HepG2 (cell line): Measurements from ENCODE around the gene SLC25A28. TPM values are rescaled to one million over a fixed set of nuclear protein-coding genes. Genes with fewer than 3 reads are reported as not detected.

Source experiments
- ATAC-seq: fragments of 200-7000 bp; cut with Tn5 transposase; 3 replicates; pipeline ENCODE4 v1.9.1; 2020; ENCODE audit warnings: mild to moderate bottlenecking, moderate library complexity
- BruUV-seq: library from RNA; stranded (reverse); fragments of 400-500 nt; replicated peaks from 2 replicates; lab custom pipeline; 2021; lab: Mats Ljungman, UMichigan
- CTCF ChIA-PET: fragments of 300-600 bp; formaldehyde crosslinking; extraction: SDS; loops from one replicate; lab custom pipeline; 2021; ENCODE audit warnings: low total read pairs, inconsistent platforms, low intra/inter-chr PET ratio; lab: Yijun Ruan, JAX
- POLR2A ChIA-PET: fragments of 350-600 bp; sonication (Branson Sonifier 250); formaldehyde crosslinking; loops from one replicate; lab custom pipeline; 2020; ENCODE audit warnings: antibody characterized with exemption, inconsistent platforms; lab: Yijun Ruan, JAX
- DNase-seq: peaks from one replicate; pipeline ENCODE4 v3.0.0-alpha.2; 2015; ENCODE audit warnings: low spot score
- FAIRE-seq: peaks from 3 replicates; lab custom pipeline; 2011; peaks lifted over from hg19 to GRCh38; lab: Jason Lieb, UNC
- H2AFZ ChIP-seq: one replicate; pipeline ENCODE4 v1.6.1; 2011; ENCODE audit warnings: low read length, inconsistent platforms
- H3K27ac ChIP-seq: fragments of 300-600 bp; 3 replicates; pipeline ENCODE4 v1.8.0; 2011; ENCODE audit warnings: mixed run types, mild to moderate bottlenecking, mixed read lengths, low read length, inconsistent platforms; ENCODE audit not compliant: insufficient read depth; ENCODE audit errors: extremely low read length
- H3K27me3 ChIP-seq, 2 experiments: fragments of 200-600 bp in 1 of 2; 2 replicates in 1 of 2; 3 replicates in 1 of 2; pipeline versions ENCODE4 v1.6.0 to v1.8.0; 2011; ENCODE audit warnings: low read length in 2 of 2, mild to moderate bottlenecking in 2 of 2, moderate library complexity in 2 of 2, inconsistent platforms in 1 of 2; ENCODE audit not compliant: insufficient read depth in 2 of 2, control insufficient read depth in 1 of 2
- H3K36me3 ChIP-seq, 2 experiments: fragments of 200-600 bp in 1 of 2; replicated peaks in 1 of 2; 2 replicates in 1 of 2; 3 replicates in 1 of 2; pipeline versions ENCODE4 v1.5.1 to v1.8.0; 2011; ENCODE audit warnings: low read length in 2 of 2, inconsistent platforms in 1 of 2; ENCODE audit not compliant: insufficient read depth in 2 of 2, control insufficient read depth in 1 of 2
- H3K4me1 ChIP-seq: 2 replicates; pipeline ENCODE4 v1.5.1; 2012; ENCODE audit warnings: low read length, inconsistent platforms; ENCODE audit not compliant: insufficient read depth
- H3K4me2 ChIP-seq: 2 replicates; pipeline ENCODE4 v1.6.0; 2011; ENCODE audit warnings: low read depth, low read length, inconsistent platforms
- H3K4me3 ChIP-seq, 3 experiments: fragments of 200-600 bp in 1 of 3; sonication (generic), shearing (Covaris generic) in 1 of 3; replicated peaks in 1 of 3; 2 replicates each; pipeline ENCODE4 v1.5.1; 2011 to 2016; ENCODE audit warnings: low read length in 3 of 3, inconsistent platforms in 2 of 3, low read depth in 2 of 3, mild to moderate bottlenecking in 2 of 3, control low read depth in 1 of 3, mixed read lengths in 1 of 3; ENCODE audit not compliant: insufficient read depth in 1 of 3
- H3K79me2 ChIP-seq: one replicate; pipeline ENCODE4 v1.6.1; 2011; ENCODE audit warnings: low read length, inconsistent platforms; ENCODE audit not compliant: insufficient read depth
- H3K9ac ChIP-seq: 2 replicates; pipeline ENCODE4 v1.6.0; 2011; ENCODE audit warnings: mild to moderate bottlenecking, low read depth, low read length, inconsistent platforms; ENCODE audit not compliant: insufficient read depth
- H3K9me3 ChIP-seq: 2 replicates; pipeline ENCODE4 v1.5.1; 2012; ENCODE audit warnings: mild to moderate bottlenecking, low read length
- H4K20me1 ChIP-seq: 2 replicates; pipeline ENCODE4 v1.6.0; 2011; ENCODE audit warnings: inconsistent platforms, mild to moderate bottlenecking, low read length, moderate library complexity; ENCODE audit not compliant: insufficient read depth
- HCFC1 ChIP-seq: fragments of 150-350 bp; IDR thresholded peaks from 2 replicates; pipeline ENCODE4 v1.6.1; 2014; ENCODE audit warnings: low read depth, low read length
- SSRP1 ChIP-seq: IDR thresholded peaks from 2 replicates; pipeline ENCODE4 v1.6.1; 2016; ENCODE audit warnings: control low read depth
- ZBTB40 ChIP-seq, 2 experiments: fragments of 450-650 bp in 1 of 2; sonication (generic) in 1 of 2; formaldehyde crosslinking in 1 of 2; IDR thresholded peaks; 2 replicates each; pipeline versions ENCODE4 v1.6.1 to v1.8.0; 2016 to 2022; ENCODE audit warnings: antibody characterized with exemption in 1 of 2, mild to moderate bottlenecking in 1 of 2, missing genetic modification reagents in 1 of 2
- ZNF160 ChIP-seq: sonication (generic); formaldehyde crosslinking; IDR thresholded peaks from 2 replicates; pipeline ENCODE4 v1.8.0; 2022; ENCODE audit warnings: mild to moderate bottlenecking, inconsistent platforms, missing genetic modification reagents
- ZNF33B ChIP-seq: sonication (generic); formaldehyde crosslinking; IDR thresholded peaks from 2 replicates; pipeline ENCODE4 v1.5.1; 2020; ENCODE audit warnings: mild to moderate bottlenecking, missing genetic modification reagents
- WGBS: methylation state at CpG from one replicate; pipeline ENCODE4 v1.1.6; 2017; ENCODE audit warnings: low lambda C conversion rate; 5-methylcytosine and 5-hydroxymethylcytosine counted together
- in situ Hi-C: cut with HindIII; loops from 2 replicates; pipeline ENCODE4 v1.10.0; 2017; ENCODE audit warnings: low pct_unique_long_range_greater_than_20kb; ENCODE audit not compliant: extremely low pct_ligation_motif_present
- intact Hi-C: fragments of 100-400 bp; cut with micrococcal nuclease; formaldehyde crosslinking; loops from one replicate; pipeline ENCODE4 v1.10.0; 2022; ENCODE audit not compliant: unreplicated experiment
- polyA plus RNA-seq, 8 experiments: library from polyadenylated mRNA; depleted of rRNA in 3 of 8; stranded (reverse) in 7 of 8; unstranded in 1 of 8; fragments of >200 nt; fragmentation: Illumina TruSeq in 4 of 8; extraction: Trizol in 4 of 8; gene quantifications; 2 replicates each; pipeline versions ENCODE4 v1.2.1 to v1.2.3, GENCODE V29; 2011 to 2016; ENCODE audit warnings: low read depth in 4 of 8, missing spikeins in 1 of 8, mixed read lengths in 1 of 8; ENCODE audit not compliant: insufficient read depth in 1 of 8
- total RNA-seq, 5 experiments: library from RNA; depleted of rRNA; stranded (reverse); fragments of >200 nt; fragmentation: Illumina TruSeq; extraction: Trizol; gene quantifications; 2 replicates each; pipeline ENCODE4 v1.2.3, GENCODE V29; 2016; ENCODE audit warnings: low read depth in 1 of 5

The SLC25A28 gene
- total and polyA plus RNA-seq, 2 of the 13 experiments (the other 11 are each of a cell fraction or from before 2014, with no cell fraction given) = 15.2 to 41.0 TPM

GRCh38 chr10:99573790-99574189 lies 46.4 kb downstream of the SLC25A28 start (continued):
- TF ChIP-seq ZNF33B (CRISPR knock-in tag) (no peak), SSRP1 (CRISPR knock-in tag) (no peak), HCFC1 (no peak)
- TF ChIP-seq, all 625 proteins: peak for 0

- ChIA-PET POLR2A (no interaction called here), CTCF (no interaction called here)
- DNase-seq (no peak), FAIRE-seq (no peak), ATAC-seq (no peak)
- intact Hi-C loops = no loop called here
- H2AFZ ChIP-seq = no peak overlapping the region
- H4K20me1 ChIP-seq = no peaks in the 10 kb centered on the region
- no peaks in the 10 kb centered on the region for H3K9me3 ChIP-seq
- no peaks in the 10 kb centered on the region for H3K4me1 ChIP-seq
- BruUV-seq = no TSS peak
- no peaks in the 10 kb centered on the region for H3K36me3 ChIP-seq
- 4% methylated on average over 1 of the region's 1 CpG for WGBS
- in situ Hi-C loops = no loop called here
- no peak overlapping the region for H3K27ac ChIP-seq
- no peaks in the 10 kb centered on the region for H3K79me2 ChIP-seq
- no peak overlapping the region for H3K4me3 ChIP-seq
- H3K9ac ChIP-seq = no peak overlapping the region
- H3K27me3 ChIP-seq = peaks cover 0 to 16% of the 10 kb centered on the region in 2 experiments; a peak in 2 of 5 replicates
- H3K4me2 ChIP-seq = no peak overlapping the region
- TF ChIP-seq ZBTB40 (IDR thresholded peaks at IDR 0.05) (peak; percentile 35; the same call in 1 of the 2 replicates), ZBTB40 (CRISPR knock-in tag; IDR thresholded peaks at IDR 0.05) (no peak), ZNF160 (CRISPR knock-in tag) (no peak)
- TF ChIP-seq, all 625 proteins: peak for 1
Measured at GRCh38 chr10:99571816-99572215, 48.4 kb downstream of the SLC25A28 start.
